OCI-LY3 (cell line): Measurements from ENCODE around the gene DRG2.

ENCODE experiments used
- EZH2phosphoT487 ChIP-seq: fragments of 200-600 bp; shearing (Covaris generic); IDR thresholded peaks from 2 replicates; pipeline ENCODE4 v1.6.1; 2018; ENCODE audit warnings: antibody characterized with exemption, mixed run types, low read depth
- TF ChIP-seq, protein P1 (sequence below): fragments of 200-600, 300-600 bp; sonication (generic); IDR thresholded peaks from 2 replicates; pipeline ENCODE4 v1.5.1; 2014; ENCODE audit warnings: antibody characterized with exemption, low read length, low read depth

DNA sequence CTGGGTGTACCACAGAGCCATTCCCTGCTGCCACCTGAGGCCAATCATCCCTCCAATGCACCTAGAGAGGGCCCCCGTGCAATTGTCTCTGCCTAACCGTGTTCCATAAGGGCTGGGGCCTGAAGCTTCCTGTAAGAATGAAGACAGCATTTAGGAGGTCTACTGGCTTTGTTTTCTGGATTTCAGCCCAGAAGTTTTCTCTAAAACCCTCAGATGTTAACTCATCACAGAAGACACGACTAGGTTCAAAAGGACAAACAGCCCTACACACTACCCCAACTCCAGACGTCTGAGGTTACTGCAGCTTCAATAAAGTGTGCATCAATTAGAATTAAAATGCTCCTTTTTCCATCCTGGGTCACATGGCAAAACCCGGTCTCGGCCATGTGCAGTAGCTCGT is 10.8 kb upstream of the DRG2 start:
- TF ChIP-seq, protein P1, sequence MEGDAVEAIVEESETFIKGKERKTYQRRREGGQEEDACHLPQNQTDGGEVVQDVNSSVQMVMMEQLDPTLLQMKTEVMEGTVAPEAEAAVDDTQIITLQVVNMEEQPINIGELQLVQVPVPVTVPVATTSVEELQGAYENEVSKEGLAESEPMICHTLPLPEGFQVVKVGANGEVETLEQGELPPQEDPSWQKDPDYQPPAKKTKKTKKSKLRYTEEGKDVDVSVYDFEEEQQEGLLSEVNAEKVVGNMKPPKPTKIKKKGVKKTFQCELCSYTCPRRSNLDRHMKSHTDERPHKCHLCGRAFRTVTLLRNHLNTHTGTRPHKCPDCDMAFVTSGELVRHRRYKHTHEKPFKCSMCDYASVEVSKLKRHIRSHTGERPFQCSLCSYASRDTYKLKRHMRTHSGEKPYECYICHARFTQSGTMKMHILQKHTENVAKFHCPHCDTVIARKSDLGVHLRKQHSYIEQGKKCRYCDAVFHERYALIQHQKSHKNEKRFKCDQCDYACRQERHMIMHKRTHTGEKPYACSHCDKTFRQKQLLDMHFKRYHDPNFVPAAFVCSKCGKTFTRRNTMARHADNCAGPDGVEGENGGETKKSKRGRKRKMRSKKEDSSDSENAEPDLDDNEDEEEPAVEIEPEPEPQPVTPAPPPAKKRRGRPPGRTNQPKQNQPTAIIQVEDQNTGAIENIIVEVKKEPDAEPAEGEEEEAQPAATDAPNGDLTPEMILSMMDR = no peak
- TF ChIP-seq EZH2phosphoT487 = no peak
